Measurements from ENCODE around the gene PTPRM.

- no peak for TF ChIP-seq CTCF (IDR thresholded peaks at IDR 0.05; ENCODE audit: insufficient read depth, low read length, poor library complexity, severe bottlenecking)
- no peak for TF ChIP-seq EZH2phosphoT487 (conservative IDR thresholded peaks at IDR 0.05; ENCODE audit: low read length)
Measured at GRCh38 chr18:8290913-8291312, 723.8 kb downstream of the PTPRM start.

Data from SU-DHL-6 (cell line).